GM06990 (cell line): ENCODE measurements around the gene PER2.

Experiments used
- DNase-seq: peaks from one replicate; pipeline ENCODE4 v3.0.0-alpha.2; 2011; ENCODE audit not compliant: insufficient read length; ENCODE audit errors: extremely low read depth
- H3K27me3 ChIP-seq: replicated peaks from 2 replicates; pipeline ENCODE4 v1.6.0; 2011; ENCODE audit warnings: low read length; ENCODE audit not compliant: control insufficient read depth, insufficient read depth
- H3K36me3 ChIP-seq: 2 replicates; pipeline ENCODE4 v1.5.1; 2011; ENCODE audit warnings: low read length; ENCODE audit not compliant: control insufficient read depth, insufficient read depth
- H3K4me3 ChIP-seq: replicated peaks from 2 replicates; pipeline ENCODE4 v1.5.1; 2011; ENCODE audit warnings: low read depth, mild to moderate bottlenecking, control low read depth, low read length
- CTCF ChIP-seq: IDR thresholded peaks from 2 replicates; pipeline ENCODE4 v1.5.1; 2011; ENCODE audit warnings: low read length, control low read depth, mild to moderate bottlenecking, inconsistent platforms; ENCODE audit not compliant: insufficient read depth, poor library complexity, severe bottlenecking

The PER2 gene

DNA sequence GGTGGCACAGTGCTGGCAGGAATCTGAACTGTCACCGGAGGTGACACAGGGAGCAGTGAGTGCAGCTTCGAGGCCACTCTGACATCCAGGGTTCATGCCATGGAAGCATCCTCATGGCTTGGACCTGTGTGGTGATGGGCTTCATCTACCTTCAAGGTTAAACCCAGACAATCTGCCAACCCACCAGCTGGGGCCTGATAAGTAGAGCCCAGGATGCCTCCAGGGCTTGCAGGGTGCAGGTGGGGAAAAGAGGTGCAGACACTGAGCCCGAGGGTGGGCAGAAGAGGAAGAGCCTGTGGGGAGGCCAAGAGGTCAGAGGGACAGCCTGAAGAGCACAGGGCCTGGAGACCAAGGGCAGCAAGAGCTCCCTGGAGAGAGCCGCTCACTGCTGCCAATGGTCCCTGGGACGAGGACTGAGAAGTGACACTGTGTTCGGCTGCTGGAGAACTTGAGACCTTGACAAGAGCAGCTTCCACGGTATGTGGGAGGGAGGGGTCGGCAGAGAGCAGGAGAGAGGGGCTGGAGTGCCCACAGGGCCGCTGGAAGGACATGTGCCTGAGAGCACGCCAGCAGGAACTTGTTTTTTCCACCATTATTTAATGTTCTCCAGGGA, 40.5 kb downstream of the PER2 start:
- Histone ChIP-seq H3K36me3 (peaks cover 22% of the 10 kb centered on the region), H3K27me3 (no peaks in the 10 kb centered on the region), H3K4me3 (no peak overlapping the region)
- DNase-seq, result no peak
- no peak for TF ChIP-seq CTCF

DNA sequence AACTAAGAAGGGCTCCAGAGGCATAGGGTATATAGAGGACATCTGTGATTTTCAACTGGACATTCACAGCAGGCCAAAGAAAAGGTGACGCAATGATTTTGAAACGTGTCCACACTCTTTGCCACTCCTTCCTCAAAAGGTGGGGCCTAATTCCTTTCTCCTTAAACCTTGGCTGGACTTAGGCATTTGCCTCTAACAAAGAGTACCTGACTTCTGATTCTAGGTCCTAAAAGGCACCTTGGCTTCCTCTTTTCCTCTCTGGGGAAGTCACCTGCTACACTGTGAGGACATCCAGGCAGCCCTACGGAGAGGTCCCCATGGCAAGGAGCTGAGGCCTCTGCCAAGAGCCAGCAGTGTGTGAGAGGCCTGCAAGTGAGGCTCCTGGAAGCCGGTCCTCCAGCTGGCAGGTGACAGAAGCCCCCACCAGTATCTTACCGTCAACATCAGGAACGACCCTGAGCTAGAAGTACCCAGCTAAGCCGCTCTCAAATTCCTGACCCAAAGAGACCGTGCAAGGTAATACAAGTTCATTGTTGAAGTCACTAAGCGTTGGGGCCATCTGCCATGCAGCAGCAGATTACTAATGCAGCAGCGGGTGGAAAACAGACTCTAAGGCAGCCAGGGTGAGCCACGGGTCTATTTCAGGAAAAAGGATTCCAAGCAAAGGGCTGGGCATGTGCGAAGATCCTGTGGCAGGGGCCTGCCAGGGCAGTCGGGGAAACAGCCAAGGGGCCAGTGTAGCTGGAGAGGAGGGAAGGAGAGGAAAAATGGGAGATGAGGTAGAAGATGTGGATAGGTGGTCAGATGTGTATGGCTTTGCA, 41.2 kb downstream of the PER2 start:
- Histone ChIP-seq H3K4me3 (no peak overlapping the region), H3K36me3 (peaks cover 18% of the 10 kb centered on the region), H3K27me3 (no peaks in the 10 kb centered on the region)
- no peak for DNase-seq
- no peak for TF ChIP-seq CTCF

DNA sequence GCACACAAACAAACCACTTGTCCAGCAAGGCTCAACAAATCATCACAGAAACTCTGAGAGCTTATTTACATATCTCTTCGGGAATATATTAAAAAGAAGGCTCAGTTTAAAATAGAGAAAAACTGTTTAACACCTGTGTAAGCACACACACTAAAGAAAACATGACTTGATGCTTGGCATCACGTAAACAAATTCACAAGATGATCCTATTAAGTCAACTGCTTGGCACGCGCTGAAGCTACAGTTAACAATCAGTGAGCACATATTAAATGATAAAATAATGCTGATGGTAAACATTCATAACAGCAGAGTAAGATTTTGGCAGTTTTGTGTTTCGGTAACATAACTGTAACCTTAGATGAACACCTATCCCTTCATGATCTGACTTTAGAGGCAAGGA, 44.3 kb downstream of the PER2 start:
- no peak for TF ChIP-seq CTCF
- no peak overlapping the region for H3K4me3 ChIP-seq
- DNase-seq, result no peak
- no peaks in the 10 kb centered on the region for H3K27me3 ChIP-seq
- H3K36me3 ChIP-seq, result peaks cover 5% of the 10 kb centered on the region

GRCh38 chr2:238243496-238244076, 44.8 kb downstream of the PER2 start:
- no peak for TF ChIP-seq CTCF
- Histone ChIP-seq H3K4me3 (no peak overlapping the region), H3K27me3 (no peaks in the 10 kb centered on the region; the same call in 1 of the 2 replicates), H3K36me3 (peaks cover 5% of the 10 kb centered on the region)
- DNase-seq, result no peak

DNA sequence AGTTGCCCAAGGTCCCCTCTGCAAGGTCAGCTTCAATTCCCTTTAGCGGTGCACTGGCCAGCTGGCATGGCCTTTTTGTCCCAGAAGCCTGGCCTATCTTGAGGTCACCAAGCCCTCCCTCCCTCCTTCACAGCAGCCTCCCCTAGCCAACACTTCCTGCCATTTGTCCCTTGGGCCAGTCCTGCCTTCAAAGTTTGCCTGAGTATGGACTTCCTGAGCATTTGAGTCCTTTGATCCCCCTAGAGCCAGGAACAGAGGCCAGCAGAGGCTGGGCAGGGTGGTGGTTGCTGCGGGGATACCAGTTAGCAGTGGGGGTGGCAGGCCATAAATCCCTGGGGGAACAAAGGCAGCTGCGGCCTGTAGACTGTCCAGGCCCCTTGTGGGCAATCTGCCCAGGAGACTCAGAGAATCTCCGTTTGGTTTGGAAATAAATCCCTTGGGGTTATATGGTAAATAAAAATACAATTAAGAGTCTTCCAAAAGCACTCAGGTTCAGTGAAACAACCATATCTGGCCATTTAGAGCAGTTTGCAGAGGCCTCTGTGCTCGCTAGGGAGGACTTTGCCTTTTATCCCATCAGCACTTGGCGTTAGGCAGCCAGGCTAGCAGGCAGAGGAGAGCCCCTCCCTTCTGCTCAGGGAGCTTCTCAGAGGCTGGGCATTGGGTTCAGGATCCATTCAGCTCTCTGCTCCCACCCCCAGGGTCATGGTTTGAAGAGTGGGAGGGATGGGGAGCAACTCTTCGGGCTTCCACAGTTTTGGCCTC, 45.5 kb downstream of the PER2 start:
- peaks cover 5% of the 10 kb centered on the region for H3K36me3 ChIP-seq
- no peaks in the 10 kb centered on the region; the same call in 1 of the 2 replicates for H3K27me3 ChIP-seq
- no peak for DNase-seq
- no peak for TF ChIP-seq CTCF
- no peak overlapping the region for H3K4me3 ChIP-seq
